ENCODE measurements around the gene FBXW8. TPM values are rescaled to one million over a fixed set of nuclear protein-coding genes. Genes with fewer than 3 reads are reported as not detected.

FBXW8 gene
- polyA plus RNA-seq, 3 donors = 2.0 to 5.2 (median 2.7) TPM

- no peak overlapping the region for H3K4me2 ChIP-seq (replicated peaks; ENCODE audit: extremely low read depth, low read length, poor library complexity, severe bottlenecking)
- no peak overlapping the region for H3K4me3 ChIP-seq (replicated peaks in 1 of 3; ENCODE audit: low read depth in 2 of 3, low read length in 3 of 3)
- H3K4me1 ChIP-seq (ENCODE audit: control insufficient read depth in 1 of 2, insufficient read depth in 2 of 2, low read length in 2 of 2) = peaks cover 0 to 12% of the 10 kb centered on the region in 2 donors
- H3K27me3 ChIP-seq (ENCODE audit: control insufficient read depth in 2 of 2, insufficient read depth in 2 of 2, low read length in 2 of 2) = peaks cover 3 to 4% of the 10 kb centered on the region in 2 donors
- H2AFZ ChIP-seq (ENCODE audit: insufficient read depth, low read depth, low read length, poor library complexity, severe bottlenecking) = no peak overlapping the region
- H3K79me2 ChIP-seq (ENCODE audit: insufficient read depth, low read length) = no peaks in the 10 kb centered on the region
- Mint-ChIP-seq H3K27me3 (ENCODE audit: low read depth in 3 of 3) (peaks cover 15 to 17% (median 15%) of the 10 kb centered on the region in 3 donors), H3K36me3 (no peaks in the 10 kb centered on the region), H3K9me3 (peaks cover 0 to 4% (median 0%) of the 10 kb centered on the region in 7 donors), H3K4me1 (no peaks in the 10 kb centered on the region), H3K4me3 (no peak overlapping the region), H3K27ac (no peak overlapping the region)
- 100% methylated on average over 5 of the region's 12 CpGs for WGBS (ENCODE audit: insufficient coverage)
- no peak for DNase-seq
- intact Hi-C loops (cut with micrococcal nuclease) = no loop called here
- no peak overlapping the region for H3K27ac ChIP-seq (ENCODE audit: low read depth in 1 of 2, low read length in 2 of 2)
- H4K20me1 ChIP-seq (ENCODE audit: insufficient read depth, low read length) = no peaks in the 10 kb centered on the region
- peaks cover 0 to 3% of the 10 kb centered on the region in 2 donors for H3K9me3 ChIP-seq (replicated peaks in 1 of 2; ENCODE audit: control insufficient read depth in 1 of 2, insufficient read depth in 1 of 2, low read length in 2 of 2)
- H3K36me3 ChIP-seq (replicated peaks in 1 of 2; ENCODE audit: control insufficient read depth in 1 of 2, insufficient read depth in 2 of 2, low read length in 2 of 2) = no peaks in the 10 kb centered on the region
- H3K9ac ChIP-seq (ENCODE audit: insufficient read depth, low read length, poor library complexity, severe bottlenecking) = no peak overlapping the region
- TF ChIP-seq, protein P1, sequence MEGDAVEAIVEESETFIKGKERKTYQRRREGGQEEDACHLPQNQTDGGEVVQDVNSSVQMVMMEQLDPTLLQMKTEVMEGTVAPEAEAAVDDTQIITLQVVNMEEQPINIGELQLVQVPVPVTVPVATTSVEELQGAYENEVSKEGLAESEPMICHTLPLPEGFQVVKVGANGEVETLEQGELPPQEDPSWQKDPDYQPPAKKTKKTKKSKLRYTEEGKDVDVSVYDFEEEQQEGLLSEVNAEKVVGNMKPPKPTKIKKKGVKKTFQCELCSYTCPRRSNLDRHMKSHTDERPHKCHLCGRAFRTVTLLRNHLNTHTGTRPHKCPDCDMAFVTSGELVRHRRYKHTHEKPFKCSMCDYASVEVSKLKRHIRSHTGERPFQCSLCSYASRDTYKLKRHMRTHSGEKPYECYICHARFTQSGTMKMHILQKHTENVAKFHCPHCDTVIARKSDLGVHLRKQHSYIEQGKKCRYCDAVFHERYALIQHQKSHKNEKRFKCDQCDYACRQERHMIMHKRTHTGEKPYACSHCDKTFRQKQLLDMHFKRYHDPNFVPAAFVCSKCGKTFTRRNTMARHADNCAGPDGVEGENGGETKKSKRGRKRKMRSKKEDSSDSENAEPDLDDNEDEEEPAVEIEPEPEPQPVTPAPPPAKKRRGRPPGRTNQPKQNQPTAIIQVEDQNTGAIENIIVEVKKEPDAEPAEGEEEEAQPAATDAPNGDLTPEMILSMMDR (IDR thresholded peaks at IDR 0.05) = no peak
Observed at GRCh38 chr12:116892349-116893140, 18.2 kb upstream of the FBXW8 start.

DNA sequence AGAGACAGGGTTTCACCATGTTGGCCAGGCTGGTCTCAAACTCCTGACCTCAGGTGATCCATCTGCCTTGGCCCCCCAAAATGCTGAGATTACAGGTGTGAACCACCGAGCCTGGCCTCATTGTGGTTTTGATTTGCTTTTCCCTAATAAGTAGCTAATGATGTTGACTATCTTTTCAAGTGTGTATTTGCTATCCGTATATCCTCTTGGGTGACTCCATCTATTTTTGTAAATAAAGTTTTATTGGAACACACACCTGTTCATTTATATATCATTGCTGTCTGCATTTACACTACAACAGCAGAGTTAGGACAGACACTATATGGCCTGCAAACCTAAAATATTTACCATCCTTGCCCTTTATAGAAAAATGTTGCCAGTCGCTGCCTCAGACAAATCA, 15.8 kb upstream of the FBXW8 start:
- Mint-ChIP-seq H3K4me3 (no peak overlapping the region), H3K27me3 (ENCODE audit: low read depth in 3 of 3) (peaks cover 14 to 22% (median 16%) of the 10 kb centered on the region in 3 donors), H3K36me3 (no peaks in the 10 kb centered on the region), H3K27ac (no peak overlapping the region), H3K4me1 (no peaks in the 10 kb centered on the region), H3K9me3 (peaks cover 0 to 4% (median 0%) of the 10 kb centered on the region in 7 donors)
- H4K20me1 ChIP-seq (ENCODE audit: insufficient read depth, low read length) = no peaks in the 10 kb centered on the region
- no peak overlapping the region for H2AFZ ChIP-seq (ENCODE audit: insufficient read depth, low read depth, low read length, poor library complexity, severe bottlenecking)
- no peak overlapping the region for H3K4me2 ChIP-seq (replicated peaks; ENCODE audit: extremely low read depth, low read length, poor library complexity, severe bottlenecking)
- no peak for DNase-seq
- no peak overlapping the region for H3K4me3 ChIP-seq (replicated peaks in 1 of 3; ENCODE audit: low read depth in 2 of 3, low read length in 3 of 3)
- peaks cover 0 to 3% of the 10 kb centered on the region in 2 donors for H3K9me3 ChIP-seq (replicated peaks in 1 of 2; ENCODE audit: control insufficient read depth in 1 of 2, insufficient read depth in 1 of 2, low read length in 2 of 2)
- H3K27ac ChIP-seq (ENCODE audit: low read depth in 1 of 2, low read length in 2 of 2) = no peak overlapping the region
- H3K9ac ChIP-seq (ENCODE audit: insufficient read depth, low read length, poor library complexity, severe bottlenecking) = no peak overlapping the region
- no peaks in the 10 kb centered on the region for H3K79me2 ChIP-seq (ENCODE audit: insufficient read depth, low read length)
- WGBS (ENCODE audit: insufficient coverage) = 100% methylated on average over 1 of the region's 3 CpGs
- no peaks in the 10 kb centered on the region for H3K36me3 ChIP-seq (replicated peaks in 1 of 2; ENCODE audit: control insufficient read depth in 1 of 2, insufficient read depth in 2 of 2, low read length in 2 of 2)
- peaks cover 4 to 6% of the 10 kb centered on the region in 2 donors for H3K27me3 ChIP-seq (ENCODE audit: control insufficient read depth in 2 of 2, insufficient read depth in 2 of 2, low read length in 2 of 2)
- no peaks in the 10 kb centered on the region for H3K4me1 ChIP-seq (ENCODE audit: control insufficient read depth in 1 of 2, insufficient read depth in 2 of 2, low read length in 2 of 2)
- intact Hi-C loops (cut with micrococcal nuclease) = no loop called here
- TF ChIP-seq, protein P1 (IDR thresholded peaks at IDR 0.05) = no peak

Measured in CD14-positive monocyte (primary cell).